ENCODE results near the gene CFAP20DC. TPM values are rescaled to one million over a fixed set of nuclear protein-coding genes. Genes with fewer than 3 reads are reported as not detected.

Gene CFAP20DC
- total RNA-seq, 1 donor: 7.3 TPM

DNA sequence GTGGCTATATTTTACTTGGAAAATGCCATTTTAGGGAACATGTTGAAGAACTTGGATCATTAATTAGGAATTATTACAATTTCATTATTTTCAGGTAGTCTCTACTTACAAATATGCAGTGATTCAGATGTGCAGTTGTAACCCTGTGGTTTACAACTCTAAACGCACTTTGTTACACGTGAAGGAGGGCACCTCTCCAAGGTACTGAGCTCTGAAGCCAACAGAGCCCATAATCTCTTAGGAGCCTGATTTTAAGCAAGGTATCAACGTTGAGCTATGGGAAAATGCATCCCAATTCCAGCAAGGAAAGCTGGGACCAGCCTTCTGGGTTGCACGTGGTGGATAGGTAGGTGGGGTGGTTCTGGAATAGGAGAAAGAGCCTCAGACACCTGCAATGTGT is 301.8 kb downstream of the CFAP20DC start:
- TF ChIP-seq, protein P1, sequence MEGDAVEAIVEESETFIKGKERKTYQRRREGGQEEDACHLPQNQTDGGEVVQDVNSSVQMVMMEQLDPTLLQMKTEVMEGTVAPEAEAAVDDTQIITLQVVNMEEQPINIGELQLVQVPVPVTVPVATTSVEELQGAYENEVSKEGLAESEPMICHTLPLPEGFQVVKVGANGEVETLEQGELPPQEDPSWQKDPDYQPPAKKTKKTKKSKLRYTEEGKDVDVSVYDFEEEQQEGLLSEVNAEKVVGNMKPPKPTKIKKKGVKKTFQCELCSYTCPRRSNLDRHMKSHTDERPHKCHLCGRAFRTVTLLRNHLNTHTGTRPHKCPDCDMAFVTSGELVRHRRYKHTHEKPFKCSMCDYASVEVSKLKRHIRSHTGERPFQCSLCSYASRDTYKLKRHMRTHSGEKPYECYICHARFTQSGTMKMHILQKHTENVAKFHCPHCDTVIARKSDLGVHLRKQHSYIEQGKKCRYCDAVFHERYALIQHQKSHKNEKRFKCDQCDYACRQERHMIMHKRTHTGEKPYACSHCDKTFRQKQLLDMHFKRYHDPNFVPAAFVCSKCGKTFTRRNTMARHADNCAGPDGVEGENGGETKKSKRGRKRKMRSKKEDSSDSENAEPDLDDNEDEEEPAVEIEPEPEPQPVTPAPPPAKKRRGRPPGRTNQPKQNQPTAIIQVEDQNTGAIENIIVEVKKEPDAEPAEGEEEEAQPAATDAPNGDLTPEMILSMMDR (IDR thresholded peaks at IDR 0.05; ENCODE audit: insufficient read depth, low read length): no peak
- no peak for DNase-seq (ENCODE audit: low read depth)
- no peak overlapping the region for H3K4me3 ChIP-seq (ENCODE audit: low read depth, low read length)

DNA sequence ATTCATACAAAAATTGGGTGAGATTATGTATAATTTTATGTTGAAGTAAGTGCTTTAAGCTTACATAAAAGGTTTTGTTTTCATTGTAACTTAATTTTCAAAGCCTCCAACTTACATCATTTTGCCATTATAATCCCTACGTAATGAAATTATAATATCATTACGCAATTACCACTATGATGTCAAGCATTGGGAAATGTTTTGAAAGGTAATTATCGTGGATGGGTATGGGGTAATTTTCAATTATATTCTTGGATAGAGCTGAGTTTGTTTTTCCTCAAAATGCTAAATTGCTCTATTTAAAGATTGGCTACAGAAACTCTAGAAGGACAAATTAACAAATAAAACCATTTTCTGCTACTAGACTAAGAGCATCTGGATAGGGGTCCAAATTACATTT is 303.1 kb downstream of the CFAP20DC start:
- DNase-seq (ENCODE audit: low read depth): no peak
- no peak overlapping the region for H3K4me3 ChIP-seq (ENCODE audit: low read depth, low read length)
- TF ChIP-seq, protein P1 (IDR thresholded peaks at IDR 0.05; ENCODE audit: insufficient read depth, low read length): no peak

DNA sequence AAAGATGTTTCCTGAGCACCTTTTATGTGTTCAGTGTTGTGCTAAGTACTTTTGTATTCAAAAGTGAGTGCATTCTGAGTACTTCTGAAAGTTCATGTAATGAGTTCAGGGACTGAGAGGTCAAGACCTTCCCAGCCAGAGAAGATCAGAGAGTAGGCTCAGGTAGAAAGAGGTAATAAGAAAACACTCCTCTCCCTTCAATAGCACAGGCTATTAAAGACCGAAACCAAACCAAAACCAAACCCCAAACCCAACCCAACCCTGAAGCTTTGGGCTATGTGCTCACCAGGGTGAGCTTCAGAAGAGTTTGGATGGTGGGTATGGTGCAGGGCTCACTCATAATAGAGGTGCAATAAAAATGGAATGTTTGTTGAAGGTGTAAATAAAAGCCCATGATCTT is 306.5 kb downstream of the CFAP20DC start:
- DNase-seq (ENCODE audit: low read depth): no peak
- TF ChIP-seq, protein P1 (IDR thresholded peaks at IDR 0.05; ENCODE audit: insufficient read depth, low read length): no peak
- H3K4me3 ChIP-seq (ENCODE audit: low read depth, low read length): no peak overlapping the region

DNA sequence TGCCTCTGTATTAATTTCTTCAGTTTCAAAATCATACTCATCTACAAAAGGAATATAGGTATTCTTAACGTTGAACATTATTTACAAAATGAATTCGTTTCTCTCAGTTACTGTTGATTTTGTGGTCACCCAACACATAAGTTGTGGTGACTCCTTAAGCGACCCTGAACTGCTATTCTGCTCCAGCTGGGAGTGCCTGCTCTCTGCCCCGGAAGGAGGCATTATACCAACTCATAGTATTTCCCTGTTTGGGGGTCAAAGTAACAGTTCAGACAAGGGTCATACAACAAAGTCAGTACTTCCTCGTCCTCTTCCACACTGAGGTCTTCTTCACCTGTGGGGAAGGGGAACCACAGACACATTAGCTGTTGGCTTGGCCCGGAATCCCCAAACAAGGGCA is 307.6 kb downstream of the CFAP20DC start:
- DNase-seq (ENCODE audit: low read depth): no peak
- TF ChIP-seq, protein P1 (IDR thresholded peaks at IDR 0.05; ENCODE audit: insufficient read depth, low read length): no peak
- H3K4me3 ChIP-seq (ENCODE audit: low read depth, low read length): no peak overlapping the region

DNA sequence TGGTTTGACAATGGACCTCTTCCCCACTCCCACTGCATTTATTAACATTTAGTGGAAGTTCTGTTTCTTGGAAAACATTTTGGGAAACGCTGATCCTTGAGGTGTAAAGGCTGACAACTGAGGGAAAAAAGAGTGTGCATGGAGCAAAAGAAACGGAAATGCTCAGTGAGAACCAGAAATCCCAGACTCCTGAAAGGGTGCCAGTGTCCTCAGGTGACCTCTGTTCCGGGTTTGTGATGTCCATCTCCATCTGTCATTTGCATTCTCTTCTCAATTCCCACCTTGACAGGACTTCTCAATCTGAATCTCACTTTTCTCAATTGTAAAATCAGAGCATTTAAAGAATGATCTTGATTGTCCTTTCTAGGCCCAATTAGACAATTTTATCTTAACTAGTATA is 312.2 kb downstream of the CFAP20DC start:
- TF ChIP-seq, protein P1 (IDR thresholded peaks at IDR 0.05; ENCODE audit: insufficient read depth, low read length): no peak
- DNase-seq (ENCODE audit: low read depth): no peak
- H3K4me3 ChIP-seq (ENCODE audit: low read depth, low read length): no peak overlapping the region

DNA sequence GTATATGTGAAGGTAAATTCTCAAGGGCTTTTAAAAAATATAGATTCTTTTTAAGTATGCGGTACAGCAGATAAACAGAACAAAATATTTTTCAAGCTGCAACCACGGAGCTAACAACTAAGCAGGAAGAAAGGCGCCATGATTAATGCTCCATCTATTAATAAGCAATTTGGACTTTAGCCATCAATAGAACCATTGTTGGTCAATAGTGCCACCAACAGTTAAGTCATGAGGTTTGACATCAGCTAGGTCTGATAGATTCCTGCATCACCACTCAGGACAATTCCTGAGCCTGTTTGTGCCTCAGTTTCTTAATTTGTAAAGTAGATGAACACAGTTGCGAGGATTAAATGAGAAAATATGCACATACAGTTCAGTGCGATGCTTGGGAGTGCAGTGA is 318.2 kb downstream of the CFAP20DC start:
- TF ChIP-seq, protein P1 (IDR thresholded peaks at IDR 0.05; ENCODE audit: insufficient read depth, low read length): no peak
- DNase-seq (ENCODE audit: low read depth): no peak
- no peak overlapping the region for H3K4me3 ChIP-seq (ENCODE audit: low read depth, low read length)

DNA sequence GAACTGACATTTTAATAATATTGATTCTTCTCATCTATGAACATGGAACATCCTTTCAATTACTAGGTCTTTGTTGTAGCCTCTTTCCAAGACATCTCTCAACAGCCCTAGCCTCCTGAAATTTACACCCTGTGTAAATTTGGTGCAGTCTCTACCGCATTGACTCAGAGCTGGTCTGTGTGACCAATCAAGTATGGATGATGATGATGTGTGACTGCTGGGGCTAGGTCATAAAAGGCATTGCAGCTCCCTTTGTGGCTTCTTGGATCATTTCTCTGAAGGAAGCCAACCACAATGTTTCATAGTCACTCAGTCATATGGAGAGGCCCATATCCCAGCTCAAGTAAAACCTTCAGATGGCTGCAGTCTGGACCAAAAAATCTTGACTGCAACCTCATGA is 321.1 kb downstream of the CFAP20DC start:
- TF ChIP-seq, protein P1 (IDR thresholded peaks at IDR 0.05; ENCODE audit: insufficient read depth, low read length): no peak
- no peak for DNase-seq (ENCODE audit: low read depth)

More for the DNA sequence above, 321.1 kb downstream of the CFAP20DC start:
- no peak overlapping the region for H3K4me3 ChIP-seq (ENCODE audit: low read depth, low read length)
